ENCODE data around the gene LDAF1. TPM values are rescaled to one million over a fixed set of nuclear protein-coding genes. Genes with fewer than 3 reads are reported as not detected.
"Not testable (repeated sequence)": the region's sequence is repeated elsewhere in the genome, so short reads cannot be mapped to it uniquely, and the experiment has no call there.

Gene LDAF1
- total RNA-seq, 2 donors from 2014 or later = 5.2 to 9.4 TPM

DNA sequence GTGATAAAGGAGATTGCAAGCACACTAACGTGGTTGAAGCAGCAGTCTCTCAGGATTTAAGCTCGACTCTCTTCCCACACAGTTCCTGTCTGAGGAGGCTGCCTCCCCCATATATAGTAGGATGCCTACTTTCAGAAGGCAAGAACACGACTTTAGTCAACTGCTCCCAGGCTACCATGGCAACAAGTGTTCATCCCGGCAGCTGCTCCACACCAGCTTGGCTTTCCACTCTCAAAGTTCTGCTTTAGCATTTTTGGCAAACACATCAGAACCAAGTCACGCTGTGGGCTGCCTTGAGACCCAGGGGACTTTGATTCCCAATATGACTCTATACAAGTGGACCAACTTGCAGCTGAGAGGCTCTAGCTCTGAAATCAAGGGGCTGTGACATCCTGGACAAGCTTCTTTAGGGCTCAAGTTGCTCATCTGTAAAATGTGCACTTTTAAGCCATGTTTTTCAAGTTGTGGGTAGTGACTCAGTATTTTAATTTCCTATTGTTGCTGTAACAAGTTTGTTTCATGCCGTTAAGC is 36.4 kb downstream of the LDAF1 start:
- Mint-ChIP-seq H3K4me3 (no peak overlapping the region), H3K4me1 (ENCODE audit: low read depth in 2 of 2) (no peaks in the 10 kb centered on the region), H3K27ac (no peak overlapping the region), H3K27me3 (peaks cover 16 to 26% of the 10 kb centered on the region in 2 donors), H3K9me3 (no peaks in the 10 kb centered on the region), H3K36me3 (no peaks in the 10 kb centered on the region)
- ATAC-seq (no peak), DNase-seq (ENCODE audit: low spot score) (no peak)

GRCh38 chr16:21195330-21195729 is 36.9 kb downstream of the LDAF1 start:
- H3K36me3 Mint-ChIP-seq; H3K27ac Mint-ChIP-seq; H3K4me3 Mint-ChIP-seq; ATAC-seq; H3K9me3 Mint-ChIP-seq; H3K4me1 Mint-ChIP-seq (ENCODE audit: low read depth in 2 of 2); DNase-seq (ENCODE audit: low spot score): not testable (repeated sequence)
- peaks cover 20 to 27% of the 10 kb centered on the region in 2 donors for H3K27me3 Mint-ChIP-seq

- ATAC-seq (no peak), DNase-seq (ENCODE audit: low spot score) (no peak)
- Mint-ChIP-seq H3K9me3 (no peaks in the 10 kb centered on the region), H3K4me3 (no peak overlapping the region), H3K36me3 (no peaks in the 10 kb centered on the region), H3K27me3 (peaks cover 28 to 34% of the 10 kb centered on the region in 2 donors), H3K4me1 (ENCODE audit: low read depth in 2 of 2) (no peaks in the 10 kb centered on the region), H3K27ac (no peak overlapping the region)
Measured at GRCh38 chr16:21197112-21197511, 38.6 kb downstream of the LDAF1 start.

DNA sequence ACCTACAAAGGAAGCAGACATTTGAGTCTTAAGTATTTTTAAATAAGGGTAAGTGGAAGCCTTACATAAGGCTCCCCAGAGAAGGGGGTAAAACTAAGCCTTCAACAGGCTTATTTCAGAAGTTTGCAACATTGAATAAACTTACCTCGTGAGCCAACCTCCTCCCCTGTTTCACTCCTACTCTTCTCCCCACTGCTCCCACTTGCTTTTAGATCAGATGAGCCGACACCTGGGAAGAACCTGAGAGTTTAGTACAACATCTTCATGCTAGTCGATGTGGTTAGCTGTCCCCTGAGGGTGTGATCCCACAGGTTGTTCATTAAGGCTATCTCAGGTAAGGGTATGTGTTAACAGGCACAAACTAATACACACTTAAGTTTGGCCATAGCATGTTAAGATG is 39.1 kb downstream of the LDAF1 start:
- peaks cover 33 to 35% of the 10 kb centered on the region in 2 donors for H3K27me3 Mint-ChIP-seq
- H3K36me3 Mint-ChIP-seq = no peaks in the 10 kb centered on the region
- H3K4me1 Mint-ChIP-seq (ENCODE audit: low read depth in 2 of 2) = no peaks in the 10 kb centered on the region
- DNase-seq (ENCODE audit: low spot score) (no peak), ATAC-seq (no peak)
- no peak overlapping the region for H3K4me3 Mint-ChIP-seq
- no peak overlapping the region for H3K27ac Mint-ChIP-seq
- H3K9me3 Mint-ChIP-seq = no peaks in the 10 kb centered on the region

GRCh38 chr16:21199607-21200218 is 41.2 kb downstream of the LDAF1 start:
- Mint-ChIP-seq H3K36me3 (no peaks in the 10 kb centered on the region), H3K27me3 (peaks cover 29 to 40% of the 10 kb centered on the region in 2 donors), H3K4me1 (ENCODE audit: low read depth in 2 of 2) (no peaks in the 10 kb centered on the region), H3K27ac (no peak overlapping the region), H3K4me3 (no peak overlapping the region), H3K9me3 (no peaks in the 10 kb centered on the region)
- no peak for DNase-seq (ENCODE audit: low spot score)
- ATAC-seq = no peak

DNA sequence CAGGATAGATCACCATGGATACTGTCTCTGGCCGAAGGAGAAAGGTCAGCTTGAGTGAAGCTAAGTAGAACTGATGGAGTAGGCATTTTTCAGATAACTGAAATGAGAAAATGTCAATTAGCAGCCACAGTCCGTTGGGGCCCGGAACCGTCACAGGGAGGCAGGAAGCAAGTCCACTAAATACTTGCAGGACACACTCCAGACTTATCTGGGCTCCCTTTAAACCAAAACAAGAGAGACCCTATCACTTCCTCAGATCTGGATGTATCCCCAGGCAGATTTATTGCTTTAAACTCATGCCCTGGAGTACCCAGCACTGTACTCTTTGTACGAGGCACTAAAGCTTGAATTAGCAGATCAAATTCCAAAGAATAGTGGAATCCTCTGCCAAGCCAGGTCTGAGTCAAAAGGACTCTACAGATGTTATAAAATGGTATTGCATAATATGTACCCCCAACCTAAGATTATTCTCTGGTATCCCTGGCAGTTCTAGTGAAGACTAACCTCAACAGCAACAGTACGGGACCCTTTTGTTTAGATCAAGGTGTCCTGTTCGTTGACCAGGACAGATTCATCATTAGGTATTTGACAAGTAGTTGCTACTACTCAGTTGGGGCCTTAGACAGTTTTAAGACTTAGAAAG is 44.8 kb downstream of the LDAF1 start:
- Mint-ChIP-seq H3K27ac (no peak overlapping the region), H3K4me3 (no peak overlapping the region), H3K36me3 (no peaks in the 10 kb centered on the region), H3K4me1 (ENCODE audit: low read depth in 2 of 2) (no peaks in the 10 kb centered on the region), H3K9me3 (no peaks in the 10 kb centered on the region), H3K27me3 (peaks cover 32 to 36% of the 10 kb centered on the region in 2 donors)
- no peak for ATAC-seq
- no peak for DNase-seq (ENCODE audit: low spot score)

DNA sequence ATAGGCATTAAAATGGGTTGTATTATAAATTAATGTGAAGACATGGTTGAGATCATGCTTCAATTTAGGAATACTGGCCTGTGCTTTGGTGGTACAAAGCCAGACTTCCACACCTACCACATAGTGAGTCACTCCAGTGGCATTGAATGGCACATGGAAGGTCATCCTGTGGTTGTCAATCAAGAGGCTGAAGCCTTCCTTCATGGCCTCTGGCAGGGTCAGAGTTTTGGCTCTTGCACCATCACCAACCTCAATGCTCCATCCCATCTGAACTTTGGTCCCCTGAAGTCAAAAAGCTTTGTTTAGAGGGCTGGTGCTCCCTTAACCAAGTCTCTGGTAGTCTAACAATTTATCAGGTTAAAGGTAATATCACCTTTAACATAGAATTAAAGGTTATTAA is 46.8 kb downstream of the LDAF1 start:
- H3K27ac Mint-ChIP-seq = no peak overlapping the region
- peaks cover 24 to 30% of the 10 kb centered on the region in 2 donors for H3K27me3 Mint-ChIP-seq
- ATAC-seq (no peak), DNase-seq (ENCODE audit: low spot score) (no peak)
- no peak overlapping the region for H3K4me3 Mint-ChIP-seq
- no peaks in the 10 kb centered on the region for H3K4me1 Mint-ChIP-seq (ENCODE audit: low read depth in 2 of 2)
- H3K9me3 Mint-ChIP-seq = no peaks in the 10 kb centered on the region
- H3K36me3 Mint-ChIP-seq = no peaks in the 10 kb centered on the region

DNA sequence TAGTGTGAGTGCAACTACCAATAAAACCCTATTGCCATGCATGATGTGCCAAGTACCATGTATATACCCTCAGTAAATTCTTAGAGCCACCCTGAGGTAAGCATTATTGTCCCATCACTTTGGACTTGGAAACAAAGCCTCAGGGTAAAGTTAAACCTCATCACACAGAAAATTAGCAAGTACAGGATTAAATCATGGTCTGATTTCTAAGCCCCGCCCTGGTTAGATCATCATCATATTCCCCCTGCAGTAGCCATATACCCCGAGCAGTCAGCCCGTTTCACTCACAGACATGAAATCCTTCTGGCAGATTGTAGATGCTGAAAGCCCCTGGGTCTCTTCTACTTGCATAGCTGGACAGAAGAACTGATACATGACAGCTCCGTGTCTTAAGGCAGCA is 48.1 kb downstream of the LDAF1 start:
- Mint-ChIP-seq H3K27me3 (peaks cover 20 to 32% of the 10 kb centered on the region in 2 donors), H3K36me3 (no peaks in the 10 kb centered on the region), H3K4me3 (no peak overlapping the region), H3K27ac (no peak overlapping the region), H3K9me3 (no peaks in the 10 kb centered on the region), H3K4me1 (ENCODE audit: low read depth in 2 of 2) (no peaks in the 10 kb centered on the region)
- ATAC-seq (no peak), DNase-seq (ENCODE audit: low spot score) (no peak)

- Mint-ChIP-seq H3K4me3 (no peak overlapping the region), H3K36me3 (no peaks in the 10 kb centered on the region), H3K4me1 (ENCODE audit: low read depth in 2 of 2) (no peaks in the 10 kb centered on the region), H3K27ac (no peak overlapping the region), H3K27me3 (peaks cover 17 to 18% of the 10 kb centered on the region in 2 donors), H3K9me3 (no peaks in the 10 kb centered on the region)
- DNase-seq (ENCODE audit: low spot score) (no peak), ATAC-seq (no peak)
Measured at GRCh38 chr16:21208446-21209230, 50.2 kb downstream of the LDAF1 start.

- Mint-ChIP-seq H3K36me3 (no peaks in the 10 kb centered on the region), H3K4me1 (ENCODE audit: low read depth in 2 of 2) (no peaks in the 10 kb centered on the region), H3K9me3 (no peaks in the 10 kb centered on the region), H3K4me3 (no peak within 1 kb of the TSS), H3K27ac (no peak within 1 kb of the TSS), H3K27me3 (peaks cover 12 to 18% of the 10 kb centered on the region in 2 donors)
- ATAC-seq (no peak), DNase-seq (ENCODE audit: low spot score) (no peak)
Measured at GRCh38 chr16:21211486-21211885, 53.0 kb downstream of the LDAF1 start, which contains the start of gene ZP2. Gene ZP2 (minus strand): TSS chr16:21211574. CDS start chr16:21211547, 27 bp downstream.

DNA sequence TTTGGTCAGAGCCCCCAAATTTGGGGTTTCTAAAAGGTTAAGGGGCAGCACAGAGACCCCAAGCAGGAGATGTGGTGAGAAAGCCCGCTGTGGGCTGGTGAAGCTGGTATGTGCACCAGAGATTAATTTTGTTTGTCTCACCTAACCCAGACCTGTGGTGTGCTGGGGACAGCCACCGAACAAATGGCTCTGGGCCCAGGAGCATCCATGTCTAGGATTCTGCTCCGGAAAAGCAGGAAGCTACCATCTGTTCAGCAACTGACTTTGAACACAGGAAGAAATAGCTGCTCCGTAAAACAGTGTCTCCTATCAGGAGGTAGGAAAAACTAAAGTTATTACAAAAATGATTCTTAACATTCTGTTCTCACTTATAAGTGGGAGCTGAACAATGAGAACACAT is 55.6 kb downstream of the LDAF1 start:
- ATAC-seq = no peak
- H3K27ac Mint-ChIP-seq = no peak overlapping the region
- H3K36me3 Mint-ChIP-seq = no peaks in the 10 kb centered on the region
- H3K4me3 Mint-ChIP-seq = no peak overlapping the region
- H3K27me3 Mint-ChIP-seq = peaks cover 12 to 15% of the 10 kb centered on the region in 2 donors
- H3K9me3 Mint-ChIP-seq = no peaks in the 10 kb centered on the region
- no peak for DNase-seq (ENCODE audit: low spot score)
- H3K4me1 Mint-ChIP-seq (ENCODE audit: low read depth in 2 of 2) = no peaks in the 10 kb centered on the region

- DNase-seq (ENCODE audit: low spot score) = no peak
- H3K27me3 Mint-ChIP-seq = peaks cover 18 to 21% of the 10 kb centered on the region in 2 donors
- H3K4me1 Mint-ChIP-seq (ENCODE audit: low read depth in 2 of 2) = no peaks in the 10 kb centered on the region
- no peaks in the 10 kb centered on the region for H3K9me3 Mint-ChIP-seq
- no peak for ATAC-seq
- H3K4me3 Mint-ChIP-seq = no peak overlapping the region
- H3K27ac Mint-ChIP-seq = no peak overlapping the region
- no peaks in the 10 kb centered on the region for H3K36me3 Mint-ChIP-seq
Measured at GRCh38 chr16:21217121-21217520, 58.6 kb downstream of the LDAF1 start.

DNA sequence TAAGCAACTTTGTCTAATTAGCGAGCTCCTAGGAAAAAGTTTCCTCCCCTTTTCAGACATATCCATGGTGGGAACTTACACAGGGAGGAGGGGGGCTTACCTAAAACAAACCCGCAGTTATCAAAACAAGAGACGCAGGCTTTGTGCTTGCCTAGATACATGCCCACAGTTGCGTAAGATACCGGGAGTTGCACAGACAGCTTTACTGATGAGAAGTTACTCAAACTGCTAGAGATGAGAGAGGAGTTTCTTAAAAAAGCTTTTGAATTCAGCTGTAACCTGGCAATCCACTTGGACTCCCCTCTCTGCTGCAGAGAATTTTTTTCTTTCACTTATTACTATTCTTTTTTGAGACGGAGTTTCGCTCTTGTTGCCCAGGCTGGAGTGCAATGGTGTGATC is 59.7 kb downstream of the LDAF1 start:
- no peak for ATAC-seq

DNA sequence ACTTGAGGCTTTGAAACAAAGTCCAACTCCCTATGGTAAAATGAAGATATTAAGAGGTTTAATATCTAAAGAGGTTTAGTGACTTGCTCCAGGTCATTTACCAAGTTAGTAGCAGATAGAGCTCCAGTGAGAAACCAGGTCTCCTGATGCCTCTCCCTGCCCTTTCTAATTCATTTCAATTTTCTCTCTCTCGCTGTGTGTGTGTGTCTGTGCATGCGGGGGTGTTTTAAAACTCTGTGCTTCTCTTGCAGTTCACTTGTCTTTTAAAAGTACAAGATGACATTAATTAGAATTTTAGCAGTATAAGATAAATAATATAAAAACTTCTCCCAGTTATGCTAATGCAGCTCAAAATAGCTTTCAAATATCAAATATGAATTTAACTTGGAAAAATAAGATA is 61.1 kb downstream of the LDAF1 start:
- H3K9me3 Mint-ChIP-seq = no peaks in the 10 kb centered on the region
- no peaks in the 10 kb centered on the region for H3K36me3 Mint-ChIP-seq
- no peaks in the 10 kb centered on the region for H3K4me1 Mint-ChIP-seq (ENCODE audit: low read depth in 2 of 2)
- ATAC-seq = no peak
- H3K27ac Mint-ChIP-seq = no peak overlapping the region
- H3K27me3 Mint-ChIP-seq = peaks cover 29 to 35% of the 10 kb centered on the region in 2 donors
- no peak for DNase-seq (ENCODE audit: low spot score)
- H3K4me3 Mint-ChIP-seq = no peak overlapping the region

More for the DNA sequence above, 59.7 kb downstream of the LDAF1 start:
- no peaks in the 10 kb centered on the region for H3K4me1 Mint-ChIP-seq (ENCODE audit: low read depth in 2 of 2)
- H3K36me3 Mint-ChIP-seq = no peaks in the 10 kb centered on the region
- H3K9me3 Mint-ChIP-seq = no peaks in the 10 kb centered on the region
- DNase-seq (ENCODE audit: low spot score) = no peak
- H3K27me3 Mint-ChIP-seq = peaks cover 25 to 26% of the 10 kb centered on the region in 2 donors
- no peak overlapping the region for H3K27ac Mint-ChIP-seq
- H3K4me3 Mint-ChIP-seq = no peak overlapping the region
